ENCODE measurements around the gene NFKBIE.

NFKBIE gene

GRCh38 chr6:44298055-44298803 is 32.9 kb upstream of the NFKBIE start:
- DNase-seq (ENCODE audit: low spot score), result no peak

GRCh38 chr6:44297063-44298038 is 32.0 kb upstream of the NFKBIE start:
- DNase-seq (ENCODE audit: low spot score), result no peak

GRCh38 chr6:44294832-44295791 is 29.8 kb upstream of the NFKBIE start:
- no peak for DNase-seq (ENCODE audit: low spot score)

DNA sequence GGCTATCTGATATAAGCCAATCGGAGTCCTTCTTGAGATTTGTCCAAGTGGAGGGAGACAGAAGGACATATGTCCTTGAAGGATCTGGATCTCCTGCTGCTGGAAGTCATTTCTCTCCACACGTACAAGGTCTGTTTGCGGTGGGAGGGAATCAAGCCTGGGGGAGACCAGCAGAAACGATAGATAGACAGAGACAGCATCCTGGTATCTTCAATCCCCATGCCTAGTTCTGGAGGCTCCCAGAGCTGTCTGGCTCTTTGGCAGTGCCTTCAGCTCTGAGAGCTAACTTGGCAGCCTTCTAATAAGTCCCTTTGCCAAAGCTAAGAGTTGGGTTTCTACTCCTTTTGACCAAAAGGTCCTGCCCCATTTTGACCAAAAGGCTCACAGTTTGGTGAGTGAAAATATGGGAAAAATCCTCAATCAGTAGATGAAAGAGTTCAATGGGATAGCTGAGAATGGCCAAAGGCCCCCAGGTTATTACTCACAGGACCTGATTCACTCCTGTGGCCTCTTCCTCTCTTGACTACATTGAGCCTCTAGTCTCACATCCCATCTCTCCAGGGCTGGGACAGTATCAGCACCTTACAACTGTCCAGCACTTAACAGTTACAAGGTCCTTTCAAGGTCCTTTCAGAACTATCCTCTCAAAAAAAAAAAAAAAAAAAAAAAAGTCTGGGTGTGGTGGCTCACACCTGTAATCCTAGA is 27.5 kb upstream of the NFKBIE start:
- DNase-seq (ENCODE audit: low spot score), result no peak

GRCh38 chr6:44291841-44292240 is 26.5 kb upstream of the NFKBIE start:
- DNase-seq (ENCODE audit: low spot score), result no peak

DNA sequence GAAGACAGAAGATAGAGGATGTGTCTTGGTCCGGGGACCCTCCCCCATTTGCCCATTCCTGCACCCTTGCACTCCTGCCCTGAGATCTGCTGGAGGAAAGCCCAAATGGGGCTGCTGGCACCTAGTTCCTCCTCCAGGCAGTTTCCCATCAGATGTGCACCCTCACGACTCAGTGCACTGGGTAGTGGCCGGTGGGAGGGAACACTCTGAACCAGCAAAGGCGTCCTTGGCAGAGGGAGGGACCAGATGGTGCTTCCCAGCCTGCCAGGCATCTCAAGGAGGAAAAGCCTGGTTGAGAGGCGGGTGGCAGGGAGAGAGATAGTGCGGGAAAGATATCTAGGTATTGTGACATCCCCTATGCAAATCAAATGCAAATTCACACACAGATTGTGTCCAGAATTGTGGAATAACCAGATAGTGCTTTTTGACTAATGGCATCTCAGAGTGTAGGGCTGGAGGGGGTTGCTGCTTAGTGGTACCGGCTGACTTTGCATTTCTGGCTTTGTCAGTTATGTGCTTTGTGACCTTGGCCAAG is 24.4 kb upstream of the NFKBIE start:
- no peak for DNase-seq (ENCODE audit: low spot score)

DNA sequence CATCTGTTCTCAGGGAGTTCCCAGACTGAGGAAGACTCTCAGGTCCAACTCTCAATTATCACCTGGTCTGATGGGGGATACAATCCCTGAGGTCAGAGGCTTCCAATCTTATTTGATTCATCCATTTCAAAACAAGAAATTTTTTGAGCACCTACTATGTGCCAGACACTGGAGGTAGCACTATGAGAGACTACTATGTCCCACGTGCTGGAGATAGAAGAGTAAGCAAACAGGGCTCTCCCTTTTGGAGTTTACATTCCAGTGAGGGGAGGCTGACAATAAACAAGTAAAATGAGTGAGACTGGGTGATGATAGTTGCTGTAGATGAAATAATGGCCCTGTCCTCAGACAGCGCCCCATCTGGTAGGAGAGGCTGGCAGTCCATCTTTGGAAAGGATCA is 21.4 kb upstream of the NFKBIE start:
- no peak for DNase-seq (ENCODE audit: low spot score)

GRCh38 chr6:44286285-44286565 is 20.9 kb upstream of the NFKBIE start:
- DNase-seq (ENCODE audit: low spot score), result no peak

DNA sequence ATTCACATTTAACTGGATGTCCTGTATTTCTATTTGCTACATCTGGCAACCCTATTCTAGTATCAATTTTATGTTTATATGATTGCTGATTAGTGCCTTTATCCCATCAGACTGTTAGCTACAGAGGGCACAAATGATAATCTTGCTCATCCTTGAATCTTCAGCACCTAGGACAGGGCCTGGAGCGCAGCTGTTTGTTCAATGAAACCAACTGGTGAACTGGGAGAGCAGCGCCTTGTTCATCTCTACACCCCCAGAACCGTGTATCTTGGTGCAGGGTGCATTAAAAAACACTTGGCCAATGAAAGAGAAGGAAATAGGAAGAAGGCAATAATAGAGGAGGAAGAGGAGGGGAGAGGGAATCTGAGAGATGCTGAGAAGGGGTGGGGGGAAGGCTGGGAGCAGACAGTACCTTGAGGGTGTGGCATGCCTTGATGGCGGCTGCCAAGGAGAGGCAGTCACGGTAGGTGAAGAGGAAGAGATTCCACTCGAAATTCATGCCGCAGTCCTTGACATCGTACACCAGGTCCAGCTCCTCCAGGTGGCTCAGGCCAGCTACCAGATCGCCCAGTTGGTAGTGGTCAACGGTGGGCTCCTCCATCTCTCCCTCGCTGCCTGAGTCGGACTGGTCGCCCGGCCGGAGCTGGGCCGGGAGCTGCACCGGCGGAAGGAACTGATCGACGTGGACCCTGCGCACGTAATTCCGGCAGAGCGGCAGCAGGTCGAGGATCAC is 20.4 kb upstream of the NFKBIE start:
- DNase-seq (ENCODE audit: low spot score), result no peak

- no peak for DNase-seq (ENCODE audit: low spot score)
Observed at GRCh38 chr6:44284867-44285266, 19.5 kb upstream of the NFKBIE start.

GRCh38 chr6:44284121-44284520 is 18.8 kb upstream of the NFKBIE start:
- DNase-seq (ENCODE audit: low spot score), result no peak

DNA sequence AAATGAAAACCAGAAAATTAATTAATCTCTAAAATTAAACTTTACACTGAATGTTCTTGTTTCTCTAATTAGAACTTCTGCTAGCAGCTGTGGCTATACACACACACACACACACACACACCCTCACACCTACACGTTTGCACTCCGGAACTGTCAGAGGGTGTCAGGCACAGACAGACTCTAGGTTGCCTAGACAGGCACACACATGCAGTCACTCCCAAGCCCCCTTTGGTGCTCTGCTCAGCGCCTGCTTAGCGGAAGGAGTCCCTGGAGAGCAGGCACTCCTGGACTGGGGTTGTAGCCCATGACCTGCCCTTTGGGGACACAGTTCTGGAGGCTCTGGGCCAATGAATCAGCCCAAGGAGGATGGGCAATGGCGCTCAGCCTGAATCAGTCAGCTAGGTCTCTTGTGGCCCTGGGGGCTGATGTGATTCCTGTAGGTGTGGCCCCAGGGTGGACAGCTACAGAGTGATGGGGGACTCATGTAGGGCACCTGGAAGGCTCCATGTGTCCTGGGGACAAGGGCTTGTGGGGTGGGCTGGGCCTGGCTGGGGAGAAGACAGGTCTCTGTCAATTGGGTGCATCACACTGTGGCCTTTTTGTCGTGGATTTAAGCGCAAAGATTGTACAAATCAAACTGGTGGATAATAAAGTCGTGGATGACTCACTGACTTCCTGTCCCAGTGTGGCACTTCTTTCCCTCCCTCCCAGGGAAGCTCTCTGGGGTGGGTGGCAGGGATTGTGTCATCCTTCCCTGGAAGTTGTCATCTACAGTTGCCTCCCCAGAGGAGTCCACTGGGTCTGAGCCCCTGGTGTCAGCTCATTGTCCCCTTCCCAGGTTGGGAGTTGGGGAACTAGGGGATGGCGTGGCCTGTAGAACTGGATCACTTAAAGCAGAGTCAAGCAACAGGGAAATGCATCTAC is 13.7 kb upstream of the NFKBIE start:
- DNase-seq (ENCODE audit: low spot score), result no peak

- no peak for DNase-seq (ENCODE audit: low spot score)
Observed at GRCh38 chr6:44278315-44278714, 13.0 kb upstream of the NFKBIE start.

DNA sequence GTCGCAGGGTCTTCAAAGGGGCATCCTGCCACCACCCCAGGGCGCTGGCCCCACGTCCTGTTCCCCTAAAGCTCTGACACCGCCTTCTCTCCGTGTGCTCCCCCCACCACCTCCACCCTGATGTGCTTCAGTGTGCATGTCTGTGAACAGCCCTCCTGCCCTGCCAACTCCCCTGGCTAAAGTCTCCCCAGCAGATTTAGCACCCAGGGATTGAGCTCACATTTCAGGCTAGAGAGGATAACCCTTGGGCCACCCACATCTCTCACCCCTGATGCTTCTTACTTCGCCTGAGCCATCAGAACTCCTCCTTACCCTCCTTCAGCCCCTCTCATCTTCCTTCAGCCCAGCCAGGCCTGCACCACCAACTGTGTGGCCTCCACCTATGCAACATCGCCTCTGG is 12.4 kb upstream of the NFKBIE start:
- DNase-seq (ENCODE audit: low spot score), result no peak

- DNase-seq (ENCODE audit: low spot score), result no peak
Observed at GRCh38 chr6:44276667-44277640, 11.6 kb upstream of the NFKBIE start.

DNA sequence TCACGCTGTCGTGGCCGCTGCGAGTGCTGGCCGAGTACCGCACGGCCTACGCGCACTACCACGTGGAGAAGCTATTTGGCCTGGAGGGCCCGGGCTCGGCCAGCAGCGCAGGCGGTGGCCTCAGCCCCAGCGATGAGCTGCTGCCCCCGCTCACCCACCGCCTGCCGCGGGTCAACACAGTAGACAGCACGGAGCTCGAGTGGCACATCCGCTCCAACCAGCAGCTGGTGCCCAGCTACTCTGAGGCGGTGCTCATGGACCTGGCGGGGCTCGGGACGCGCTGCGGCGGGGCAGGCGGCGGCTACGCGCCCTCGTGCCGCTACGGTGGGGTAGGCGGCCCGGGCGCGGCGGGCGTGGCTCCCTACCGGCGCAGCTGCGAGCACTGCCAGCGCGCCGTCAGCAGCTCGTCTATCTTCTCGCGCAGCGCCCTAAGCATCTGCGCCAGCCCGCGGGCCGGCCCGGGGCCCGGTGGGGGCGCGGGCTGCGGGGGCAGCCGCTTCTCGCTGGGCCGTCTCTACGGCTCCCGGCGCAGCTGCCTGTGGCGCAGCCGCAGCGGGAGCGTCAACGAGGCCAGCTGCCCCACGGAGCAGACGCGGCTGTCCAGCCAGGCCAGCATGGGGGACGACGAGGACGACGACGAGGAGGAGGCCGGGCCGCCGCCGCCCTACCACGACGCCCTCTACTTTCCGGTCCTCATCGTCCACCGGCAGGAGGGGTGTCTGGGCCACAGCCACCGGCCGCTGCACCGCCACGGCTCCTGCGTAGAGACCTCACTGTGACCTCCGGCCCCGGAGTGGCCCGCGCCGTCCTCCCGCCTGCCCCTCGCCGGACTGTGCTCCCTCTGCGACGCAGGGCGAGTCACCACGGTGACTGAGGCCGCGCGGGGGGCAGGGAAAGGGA is 10.6 kb upstream of the NFKBIE start:
- DNase-seq (ENCODE audit: low spot score), result no peak

DNA sequence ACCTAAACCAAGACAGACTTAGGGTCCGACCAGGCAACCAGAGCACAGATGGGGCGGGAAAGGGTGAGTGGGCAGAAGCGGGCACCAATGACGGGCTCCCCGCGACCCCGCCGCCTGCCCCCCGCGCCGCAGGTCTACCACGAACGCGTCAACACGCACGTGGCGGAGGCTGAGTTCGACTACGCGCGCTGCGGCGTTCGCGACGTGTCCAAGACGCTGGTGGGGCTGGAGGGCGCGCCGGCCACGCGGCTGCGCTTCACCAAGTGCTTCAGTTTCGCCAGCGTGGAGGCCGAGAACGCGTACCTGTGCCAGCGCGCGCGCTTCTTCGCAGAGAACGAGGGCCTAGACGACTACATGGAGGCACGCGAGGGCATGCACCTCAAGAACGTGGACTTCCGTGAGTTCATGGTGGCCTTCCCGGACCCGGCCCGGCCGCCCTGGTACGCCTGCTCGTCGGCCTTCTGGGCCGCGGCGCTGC is 10.0 kb upstream of the NFKBIE start:
- DNase-seq (ENCODE audit: low spot score), result no peak
